ENCODE results near the gene AQP2. TPM values are rescaled to one million over a fixed set of nuclear protein-coding genes. Genes with fewer than 3 reads are reported as not detected.

Gene AQP2
- total RNA-seq, 2 experiments from 2014 or later = not detected

GRCh38 chr12:49956663-49957569 is 6.4 kb downstream of the AQP2 start:
- intact Hi-C loops (cut with micrococcal nuclease) = no loop called here
- H3K4me1 Mint-ChIP-seq (ENCODE audit: low read depth) = peaks cover 6% of the 10 kb centered on the region
- TF ChIP-seq CTCF (IDR thresholded peaks at IDR 0.05) = no peak
- ATAC-seq (no peak), DNase-seq (no peak)
- peaks cover 61% of the 10 kb centered on the region for H3K27me3 Mint-ChIP-seq
- POLR2A ChIA-PET = interaction anchor here (0.7 to 1.1 kb wide), 2 partner anchors 9 to 89 kb away, joined by 3 read pairs; no protein-coding TSS in a partner anchor
- no peaks in the 10 kb centered on the region for H3K36me3 Mint-ChIP-seq (ENCODE audit: low read depth)
- CTCF ChIA-PET = interaction anchor here (0.6 to 3.9 kb wide), 4 partner anchors 10 to 12 kb away, joined by 3 to 30 read pairs (median 23); no protein-coding TSS in a partner anchor
- H3K9me3 Mint-ChIP-seq = no peaks in the 10 kb centered on the region
- H3K27ac Mint-ChIP-seq = no peak overlapping the region
- no peak overlapping the region for H3K4me3 Mint-ChIP-seq

- no peaks in the 10 kb centered on the region for H3K9me3 Mint-ChIP-seq
- no peak for TF ChIP-seq CTCF (IDR thresholded peaks at IDR 0.05)
- no peak overlapping the region for H3K4me3 Mint-ChIP-seq
- H3K4me1 Mint-ChIP-seq (ENCODE audit: low read depth) = peaks cover 6% of the 10 kb centered on the region
- peaks cover 67% of the 10 kb centered on the region for H3K27me3 Mint-ChIP-seq
- CTCF ChIA-PET = interaction anchor here (3.3 to 3.8 kb wide), 2 partner anchors 10 to 12 kb away, joined by 27 to 30 read pairs; no protein-coding TSS in a partner anchor
- intact Hi-C loops (cut with micrococcal nuclease) = no loop called here
- H3K27ac Mint-ChIP-seq = no peak overlapping the region
- ATAC-seq (no peak), DNase-seq (no peak)
- POLR2A ChIA-PET = interaction anchor here (1.1 kb wide), 1 partner anchor 9 kb away, joined by 3 read pairs; no protein-coding TSS in a partner anchor
- no peaks in the 10 kb centered on the region for H3K36me3 Mint-ChIP-seq (ENCODE audit: low read depth)
These were observed 7.0 kb downstream of the AQP2 start for GRCh38 chr12:49957570-49957967.

- Mint-ChIP-seq H3K9me3 (no peaks in the 10 kb centered on the region), H3K36me3 (ENCODE audit: low read depth) (no peaks in the 10 kb centered on the region), H3K27me3 (peaks cover 66% of the 10 kb centered on the region), H3K4me1 (ENCODE audit: low read depth) (peaks cover 6% of the 10 kb centered on the region), H3K4me3 (no peak overlapping the region), H3K27ac (no peak overlapping the region)
- ChIA-PET CTCF (interaction anchor here (0.6 to 3.8 kb wide), 7 partner anchors 8 to 111 kb away, joined by 3 to 30 read pairs (median 3); no protein-coding TSS in a partner anchor), POLR2A (interaction anchor here (1.0 to 1.5 kb wide), 3 partner anchors 7 to 96 kb away, joined by 3 to 4 read pairs (median 3); no protein-coding TSS in a partner anchor)
- TF ChIP-seq CTCF (IDR thresholded peaks at IDR 0.05) = no peak
- DNase-seq (no peak), ATAC-seq (no peak)
- intact Hi-C loops (cut with micrococcal nuclease) = no loop called here
These were observed 9.3 kb downstream of the AQP2 start for GRCh38 chr12:49959685-49960473.

GRCh38 chr12:49960474-49961110 is 10.1 kb downstream of the AQP2 start:
- TF ChIP-seq CTCF (IDR thresholded peaks at IDR 0.05) = no peak
- H3K4me3 Mint-ChIP-seq = peak overlapping the region; percentile 19
- no peaks in the 10 kb centered on the region for H3K9me3 Mint-ChIP-seq
- peaks cover 64% of the 10 kb centered on the region for H3K27me3 Mint-ChIP-seq
- CTCF ChIA-PET = interaction anchor here (0.6 to 9.6 kb wide), 5 partner anchors 7 to 110 kb away, joined by 3 to 128 read pairs (median 27); partner anchors contain the start of gene AQP2
- no peak overlapping the region for H3K27ac Mint-ChIP-seq
- no peaks in the 10 kb centered on the region for H3K36me3 Mint-ChIP-seq (ENCODE audit: low read depth)
- intact Hi-C loops (cut with micrococcal nuclease) = no loop called here
- peaks cover 6% of the 10 kb centered on the region for H3K4me1 Mint-ChIP-seq (ENCODE audit: low read depth)
- no peak for DNase-seq
- POLR2A ChIA-PET = no interaction called here
- ATAC-seq = no peak
